Hepatocyte (in vitro differentiated cells): ENCODE data around the gene ARHGAP33. TPM values are rescaled to one million over a fixed set of nuclear protein-coding genes. Genes with fewer than 3 reads are reported as not detected.
A peak's percentile ranks its signal among the peaks of the same experiment; 100 is the strongest.

Source experiments
- DNase-seq: peaks from one replicate; pipeline ENCODE4 v3.0.0-alpha.2; 2016; ENCODE audit warnings: low spot score
- H2AFZ ChIP-seq: fragments of 200-600 bp; sonication (generic); 2 replicates; pipeline ENCODE4 v1.6.0; 2016; ENCODE audit warnings: antibody characterized with exemption, mild to moderate bottlenecking
- H3K27ac ChIP-seq: fragments of 200-600 bp; sonication (generic); 2 replicates; pipeline ENCODE4 v1.5.1; 2016; ENCODE audit warnings: mild to moderate bottlenecking
- H3K27me3 ChIP-seq: fragments of 200-600 bp; sonication (generic); 2 replicates; pipeline ENCODE4 v1.6.1; 2016
- H3K36me3 ChIP-seq: fragments of 200-600 bp; sonication (generic); replicated peaks from 2 replicates; pipeline ENCODE4 v1.5.1; 2016; ENCODE audit warnings: low read depth; ENCODE audit not compliant: insufficient read depth
- H3K4me1 ChIP-seq: fragments of 200-600 bp; sonication (generic); 2 replicates; pipeline ENCODE4 v1.5.1; 2016; ENCODE audit warnings: mild to moderate bottlenecking, moderate library complexity; ENCODE audit not compliant: insufficient read depth
- H3K4me2 ChIP-seq: fragments of 200-600 bp; sonication (generic); 2 replicates; pipeline ENCODE4 v1.6.0; 2016
- H3K4me3 ChIP-seq: fragments of 200-600 bp; sonication (generic); 2 replicates; pipeline ENCODE4 v1.5.1; 2016; ENCODE audit warnings: mild to moderate bottlenecking
- H3K79me2 ChIP-seq: fragments of 200-600 bp; sonication (generic); 2 replicates; pipeline ENCODE4 v1.6.0; 2017; ENCODE audit warnings: mild to moderate bottlenecking
- H3K9me2 ChIP-seq: fragments of 200-600 bp; sonication (generic); replicated peaks from 2 replicates; pipeline ENCODE4 v1.6.0; 2017; ENCODE audit warnings: mild to moderate bottlenecking; ENCODE audit not compliant: insufficient read depth
- H3K9me3 ChIP-seq: fragments of 200-600 bp; sonication (generic); 2 replicates; pipeline ENCODE4 v1.5.1; 2016; ENCODE audit warnings: low read depth, mild to moderate bottlenecking
- H4K20me1 ChIP-seq: fragments of 200-600 bp; sonication (generic); 2 replicates; pipeline ENCODE4 v1.6.0; 2016; ENCODE audit warnings: mild to moderate bottlenecking; ENCODE audit not compliant: insufficient read depth, poor library complexity, severe bottlenecking
- EZH2 ChIP-seq: fragments of 200-600 bp; sonication (generic); IDR thresholded peaks from 2 replicates; pipeline ENCODE4 v1.6.1; 2016; ENCODE audit warnings: antibody characterized with exemption, mild to moderate bottlenecking, borderline replicate concordance
- EZH2phosphoT487 ChIP-seq: fragments of 200-600 bp; sonication (generic); IDR thresholded peaks from one replicate; pipeline ENCODE4 v1.6.1; 2018; ENCODE audit warnings: antibody characterized with exemption, mild to moderate bottlenecking, low read depth, moderate library complexity; ENCODE audit not compliant: unreplicated experiment, severe bottlenecking
- WGBS: methylation state at CpG from one replicate; pipeline ENCODE4 v1.1.6; 2016; ENCODE audit warnings: low lambda C conversion rate; ENCODE audit errors: missing lambda C conversion rate; 5-methylcytosine and 5-hydroxymethylcytosine counted together
- polyA plus RNA-seq: library from polyadenylated mRNA; unstranded; fragments of >200 nt; fragmentation: Nextera tagmentation; extraction: Ambion mirVana; gene quantifications from 2 replicates; pipeline ENCODE4 v1.2.1, GENCODE V29; 2016
- total RNA-seq: library from RNA; depleted of rRNA; stranded (reverse); fragments of >200 nt; gene quantifications from 2 replicates; pipeline ENCODE4 v1.2.3, GENCODE V29; 2014
- TF ChIP-seq, protein P1 (sequence below): fragments of 200-600 bp; sonication (generic); IDR thresholded peaks from 2 replicates; pipeline ENCODE4 v1.5.1; 2016; ENCODE audit warnings: antibody characterized with exemption, mild to moderate bottlenecking; ENCODE audit not compliant: poor library complexity

Gene ARHGAP33
- total and polyA plus RNA-seq, 2 experiments from 2014 or later, result 6.7 to 7.9 TPM

DNA sequence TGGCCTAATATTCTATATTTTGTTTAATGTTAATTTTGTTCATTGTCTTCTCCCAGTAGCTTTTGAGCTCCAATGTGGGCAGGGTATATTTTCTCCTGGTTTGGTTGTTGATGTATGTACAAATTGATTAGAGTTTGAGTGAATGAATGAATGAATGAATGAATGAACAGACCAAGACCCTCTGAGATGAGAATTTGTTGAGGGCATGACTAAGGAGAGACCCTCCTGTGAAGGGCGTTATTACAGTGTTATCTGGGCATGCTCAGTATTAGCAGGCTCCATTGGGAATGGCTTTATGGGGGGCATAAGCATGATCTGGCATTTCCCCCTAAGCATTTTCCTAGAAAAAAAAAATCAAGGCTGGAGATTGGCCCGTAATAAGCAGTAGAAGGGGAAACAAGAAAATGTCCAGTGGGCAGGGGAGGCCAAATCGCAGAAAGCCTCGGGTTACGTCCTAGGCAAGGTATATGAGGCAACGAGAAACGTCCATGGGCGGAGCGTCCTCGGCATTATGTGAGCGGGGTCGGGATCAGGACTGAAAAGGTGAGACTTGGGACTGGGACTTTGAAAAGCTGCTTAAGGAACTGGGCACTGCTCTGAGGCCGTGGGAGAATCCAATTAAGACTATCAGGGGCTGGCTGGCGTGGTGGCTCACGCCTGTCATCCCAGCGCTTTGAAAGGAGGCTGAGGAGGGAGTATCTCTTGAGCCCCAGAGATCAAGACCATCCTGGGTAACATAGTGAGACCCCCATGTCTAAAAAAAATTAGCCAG lies 904 bp upstream of the ARHGAP33 start:
- H3K9me2 ChIP-seq, result no peaks in the 10 kb centered on the region
- TF ChIP-seq EZH2 (no peak), EZH2phosphoT487 (no peak)
- TF ChIP-seq, protein P1, sequence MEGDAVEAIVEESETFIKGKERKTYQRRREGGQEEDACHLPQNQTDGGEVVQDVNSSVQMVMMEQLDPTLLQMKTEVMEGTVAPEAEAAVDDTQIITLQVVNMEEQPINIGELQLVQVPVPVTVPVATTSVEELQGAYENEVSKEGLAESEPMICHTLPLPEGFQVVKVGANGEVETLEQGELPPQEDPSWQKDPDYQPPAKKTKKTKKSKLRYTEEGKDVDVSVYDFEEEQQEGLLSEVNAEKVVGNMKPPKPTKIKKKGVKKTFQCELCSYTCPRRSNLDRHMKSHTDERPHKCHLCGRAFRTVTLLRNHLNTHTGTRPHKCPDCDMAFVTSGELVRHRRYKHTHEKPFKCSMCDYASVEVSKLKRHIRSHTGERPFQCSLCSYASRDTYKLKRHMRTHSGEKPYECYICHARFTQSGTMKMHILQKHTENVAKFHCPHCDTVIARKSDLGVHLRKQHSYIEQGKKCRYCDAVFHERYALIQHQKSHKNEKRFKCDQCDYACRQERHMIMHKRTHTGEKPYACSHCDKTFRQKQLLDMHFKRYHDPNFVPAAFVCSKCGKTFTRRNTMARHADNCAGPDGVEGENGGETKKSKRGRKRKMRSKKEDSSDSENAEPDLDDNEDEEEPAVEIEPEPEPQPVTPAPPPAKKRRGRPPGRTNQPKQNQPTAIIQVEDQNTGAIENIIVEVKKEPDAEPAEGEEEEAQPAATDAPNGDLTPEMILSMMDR, result no peak
- H3K4me3 ChIP-seq, result no peak overlapping the region
- no peak overlapping the region for H2AFZ ChIP-seq
- no peaks in the 10 kb centered on the region for H3K9me3 ChIP-seq
- no peaks in the 10 kb centered on the region for H4K20me1 ChIP-seq
- DNase-seq, result no peak
- WGBS, result 52% methylated on average over 16 of the region's 16 CpGs
- H3K4me1 ChIP-seq, result peaks cover 10% of the 10 kb centered on the region
- H3K27me3 ChIP-seq, result no peaks in the 10 kb centered on the region
- peaks cover 4% of the 10 kb centered on the region for H3K79me2 ChIP-seq
- peak overlapping the region; percentile 67 for H3K4me2 ChIP-seq
- no peaks in the 10 kb centered on the region for H3K36me3 ChIP-seq
- no peak overlapping the region for H3K27ac ChIP-seq

DNA sequence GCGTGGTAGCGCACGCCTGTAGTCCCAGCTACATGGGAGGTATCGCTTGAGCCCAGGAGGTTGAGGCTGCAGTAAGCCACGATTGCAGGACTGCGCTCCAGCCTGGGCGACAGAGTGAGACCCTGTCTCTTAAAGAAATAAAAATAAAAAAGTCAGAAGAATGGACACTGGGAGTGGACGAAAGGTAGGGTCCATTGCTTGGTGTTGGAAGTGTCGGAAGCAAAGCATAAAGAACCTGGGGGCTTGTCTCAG lies 392 bp upstream of the ARHGAP33 start:
- Histone ChIP-seq H2AFZ (no peak overlapping the region), H3K4me2 (peak overlapping the region; percentile 67)
- no peak for DNase-seq

DNA sequence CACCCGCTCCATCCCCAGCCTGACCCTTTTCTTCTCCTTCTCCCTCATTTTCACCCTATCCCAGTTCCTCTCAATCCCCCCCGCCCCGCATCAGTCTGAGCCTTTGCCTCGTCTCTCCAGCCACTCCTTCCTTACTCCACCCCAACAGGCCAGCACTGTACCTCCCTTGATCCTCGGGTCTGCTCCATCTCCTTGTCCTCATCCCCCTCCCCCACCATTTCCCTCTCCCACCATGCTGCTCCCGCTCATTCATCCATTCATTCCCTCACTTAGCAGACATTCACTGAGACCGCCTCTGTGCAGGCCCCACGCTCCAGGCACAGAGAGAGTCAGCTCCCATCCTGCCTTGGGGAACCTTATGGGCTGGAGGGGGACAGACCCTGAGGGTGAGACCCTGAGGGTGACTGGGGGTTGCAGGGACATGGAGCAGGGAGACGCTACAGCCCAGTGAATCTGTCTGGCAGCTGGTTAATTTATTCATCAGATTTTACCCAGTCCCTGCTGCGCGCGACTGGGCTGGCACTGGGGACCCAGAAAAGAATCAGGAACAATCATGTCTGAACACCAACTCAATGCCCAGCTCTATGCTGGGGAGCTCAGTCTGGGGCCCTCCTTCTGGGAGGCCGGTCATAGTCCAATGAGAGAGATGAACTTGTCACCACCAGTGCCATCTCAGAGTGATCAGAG lies 881 bp downstream of the ARHGAP33 start:
- no peaks in the 10 kb centered on the region for H3K9me3 ChIP-seq

More for the DNA sequence above, 392 bp upstream of the ARHGAP33 start:
- peaks cover 10% of the 10 kb centered on the region for H3K4me1 ChIP-seq
- H3K9me2 ChIP-seq, result no peaks in the 10 kb centered on the region
- H4K20me1 ChIP-seq, result no peaks in the 10 kb centered on the region
- no peak overlapping the region for H3K4me3 ChIP-seq
- no peak for TF ChIP-seq EZH2phosphoT487
- TF ChIP-seq, protein P1, result no peak
- no peak for TF ChIP-seq EZH2
- H3K79me2 ChIP-seq, result peaks cover 4% of the 10 kb centered on the region
- WGBS, result 26% methylated on average over 9 of the region's 9 CpGs
- H3K27me3 ChIP-seq, result no peaks in the 10 kb centered on the region
- no peaks in the 10 kb centered on the region for H3K36me3 ChIP-seq
- H3K9me3 ChIP-seq, result no peaks in the 10 kb centered on the region
- no peak overlapping the region for H3K27ac ChIP-seq

More for the DNA sequence above, 881 bp downstream of the ARHGAP33 start:
- peak overlapping the region; percentile 80 for H3K4me2 ChIP-seq
- H3K79me2 ChIP-seq, result peaks cover 4% of the 10 kb centered on the region
- DNase-seq, result no peak
- H4K20me1 ChIP-seq, result no peaks in the 10 kb centered on the region
- H3K4me3 ChIP-seq, result peak overlapping the region; percentile 54
- H3K27ac ChIP-seq, result no peak overlapping the region
- 62% methylated on average over 9 of the region's 13 CpGs for WGBS
- H3K9me2 ChIP-seq, result no peaks in the 10 kb centered on the region
- no peaks in the 10 kb centered on the region for H3K36me3 ChIP-seq
- peaks cover 10% of the 10 kb centered on the region for H3K4me1 ChIP-seq
- no peak overlapping the region for H2AFZ ChIP-seq
- no peaks in the 10 kb centered on the region for H3K27me3 ChIP-seq
- TF ChIP-seq EZH2, result no peak
- TF ChIP-seq, protein P1, result no peak
- no peak for TF ChIP-seq EZH2phosphoT487
